ENCODE results near the gene SEC63. TPM values are rescaled to one million over a fixed set of nuclear protein-coding genes. Genes with fewer than 3 reads are reported as not detected.
A peak's percentile ranks its signal among the peaks of the same experiment; 100 is the strongest.
"Not testable (repeated sequence)": the region's sequence is repeated elsewhere in the genome, so short reads cannot be mapped to it uniquely, and the experiment has no call there.

The SEC63 gene
- total RNA-seq, 4 donors from 2014 or later: 9.3 to 25.4 (median 16.2) TPM

- no peak overlapping the region for H3K4me3 ChIP-seq
- DNase-seq: no peak
- no peaks in the 10 kb centered on the region for H3K4me1 ChIP-seq
These were observed 95.6 kb downstream of the SEC63 start for GRCh38 chr6:107862383-107862782.

GRCh38 chr6:107860963-107861362, 97.0 kb downstream of the SEC63 start:
- WGBS, 2 donors: 87 to 92% methylated on average over 4 of the region's 4 CpGs

More at GRCh38 chr6:107862383-107862782, 95.6 kb downstream of the SEC63 start:
- TF ChIP-seq POLR2A (IDR thresholded peaks at IDR 0.05): no peak
- intact Hi-C loops (cut with DNase I): no loop called here
- H3K27me3 ChIP-seq: no peaks in the 10 kb centered on the region
- no peaks in the 10 kb centered on the region for H3K9me3 ChIP-seq
- no peaks in the 10 kb centered on the region for H3K36me3 ChIP-seq
- H3K27ac ChIP-seq: no peak overlapping the region

GRCh38 chr6:107860144-107860543, 97.9 kb downstream of the SEC63 start:
- H3K9me3 ChIP-seq; H3K27ac ChIP-seq; H3K4me1 ChIP-seq; H3K27me3 ChIP-seq; DNase-seq; H3K36me3 ChIP-seq; intact Hi-C loops (cut with DNase I); H3K4me3 ChIP-seq: not testable (repeated sequence)
- 92% methylated on average over 5 of the region's 18 CpGs; no CpG with 5 or more reads in 1 of the 2 donors for WGBS, 2 donors

More at GRCh38 chr6:107860963-107861362, 97.0 kb downstream of the SEC63 start:
- H3K36me3 ChIP-seq; DNase-seq; H3K4me3 ChIP-seq; intact Hi-C loops (cut with DNase I); H3K27me3 ChIP-seq; H3K4me1 ChIP-seq; H3K9me3 ChIP-seq; H3K27ac ChIP-seq: not testable (repeated sequence)

GRCh38 chr6:107853230-107853629, 104.8 kb downstream of the SEC63 start:
- Histone ChIP-seq H3K27me3 (no peaks in the 10 kb centered on the region), H3K4me1 (peaks cover 0 to 6% (median 3%) of the 10 kb centered on the region in 3 donors), H3K9me3 (no peaks in the 10 kb centered on the region), H3K27ac (no peak overlapping the region), H3K36me3 (no peaks in the 10 kb centered on the region), H3K4me3 (no peak overlapping the region)
- 65 to 75% methylated on average over 3 of the region's 3 CpGs for WGBS, 2 donors
- intact Hi-C loops (cut with DNase I): no loop called here
- TF ChIP-seq CTCF (IDR thresholded peaks at IDR 0.05) (no peak), POLR2A (IDR thresholded peaks at IDR 0.05) (no peak)
- DNase-seq: no peak

GRCh38 chr6:107849325-107849724, 108.7 kb downstream of the SEC63 start:
- H3K27me3 ChIP-seq: peaks cover 0 to 22% (median 0%) of the 10 kb centered on the region in 4 donors
- DNase-seq: no peak
- no peak overlapping the region for H3K27ac ChIP-seq
- no peak overlapping the region for H3K4me3 ChIP-seq
- WGBS, 2 donors: 81 to 86% methylated on average over 6 of the region's 6 CpGs
- peaks cover 0 to 13% (median 9%) of the 10 kb centered on the region in 3 donors for H3K4me1 ChIP-seq
- no peaks in the 10 kb centered on the region for H3K9me3 ChIP-seq
- intact Hi-C loops (cut with DNase I): loop anchor here (5.0 kb wide), 1 partner anchor 172 kb away; no protein-coding TSS in a partner anchor
- no peak for TF ChIP-seq CTCF (IDR thresholded peaks at IDR 0.05)
- TF ChIP-seq POLR2A (IDR thresholded peaks at IDR 0.05): no peak
- H3K36me3 ChIP-seq: no peaks in the 10 kb centered on the region

- TF ChIP-seq POLR2A (IDR thresholded peaks at IDR 0.05) (no peak), CTCF (IDR thresholded peaks at IDR 0.05) (peak; percentile 90 to 99 (median 94))
- peaks cover 0 to 13% (median 9%) of the 10 kb centered on the region in 3 donors for H3K4me1 ChIP-seq
- peak overlapping the region; percentile 12 to 65 (median 40) for H3K4me3 ChIP-seq
- no peak overlapping the region for H3K27ac ChIP-seq
- H3K27me3 ChIP-seq: peaks cover 0 to 22% (median 0%) of the 10 kb centered on the region in 4 donors
- intact Hi-C loops (cut with DNase I): loop anchor here (5.0 kb wide), 1 partner anchor 171 kb away; no protein-coding TSS in a partner anchor
- WGBS, 2 donors: 20 to 40% methylated on average over 7 to 11 of the region's 52 CpGs
- peak; percentile 14 for DNase-seq
- no peaks in the 10 kb centered on the region for H3K9me3 ChIP-seq
- H3K36me3 ChIP-seq: no peaks in the 10 kb centered on the region
These were observed 109.9 kb downstream of the SEC63 start for GRCh38 chr6:107847844-107848802.

Measured in esophagus squamous epithelium (tissue), 5 donors.